ENCODE measurements around the gene SUB1. TPM values are rescaled to one million over a fixed set of nuclear protein-coding genes. Genes with fewer than 3 reads are reported as not detected.
A peak's percentile ranks its signal among the peaks of the same experiment; 100 is the strongest.
"Not testable (repeated sequence)": the region's sequence is repeated elsewhere in the genome, so short reads cannot be mapped to it uniquely, and the experiment has no call there.

Gene SUB1
- 100 to 1,000 TPM; 263 to 402 TPM for total RNA-seq

DNA sequence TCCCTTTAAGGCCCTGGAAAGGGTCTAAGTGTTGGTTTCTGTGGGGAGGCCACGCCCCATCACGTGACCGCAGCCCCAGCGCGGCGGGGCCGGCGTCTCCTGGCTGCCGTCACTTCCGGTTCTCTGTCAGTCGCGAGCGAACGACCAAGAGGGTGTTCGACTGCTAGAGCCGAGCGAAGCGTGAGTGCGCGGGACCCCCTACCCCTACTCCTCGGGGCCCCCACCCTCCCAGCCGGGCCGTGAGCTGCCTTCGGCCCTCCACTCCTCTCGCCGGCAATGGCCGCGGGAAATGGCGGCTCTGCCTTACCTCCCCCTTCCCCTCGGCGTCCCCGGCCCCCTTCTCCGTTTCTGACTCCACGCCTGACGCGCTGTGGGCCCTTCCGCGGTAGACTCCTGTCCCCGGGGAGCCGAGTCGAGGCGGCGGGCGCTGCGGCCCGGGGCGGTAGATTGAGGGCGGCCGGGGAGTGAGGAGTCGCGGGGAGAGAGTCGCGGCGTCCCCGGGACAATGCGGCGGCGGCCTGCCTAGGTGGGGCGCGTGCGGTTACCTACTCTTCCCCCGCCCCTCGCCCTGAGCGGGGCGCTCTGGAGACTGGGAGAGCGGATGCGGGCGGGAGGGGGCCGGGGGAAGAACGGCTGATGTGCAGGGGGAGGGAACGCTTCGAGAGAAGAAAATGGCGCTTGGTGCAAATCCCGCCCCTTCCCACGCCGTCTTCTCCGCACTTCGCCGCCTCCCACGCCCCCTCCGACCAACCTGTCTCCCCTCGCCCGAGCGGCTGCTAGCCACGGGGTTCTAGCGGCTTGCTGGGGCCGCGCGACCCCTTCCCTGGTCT lies at the start of gene SUB1:
TSS of gene SUB1 (plus strand) at position 112 of the 830 bp plus-strand sequence. CDS start 2,956 bp downstream, outside the sequence.
- ATAC-seq (replicated peaks): peak; percentile 75
- H3K27ac Mint-ChIP-seq: peak within 1 kb of the TSS; percentile 96
- peaks cover 58% of the 10 kb centered on the region for H3K36me3 Mint-ChIP-seq (ENCODE audit: low read depth)
- no peaks in the 10 kb centered on the region for H3K27me3 Mint-ChIP-seq
- H3K4me1 Mint-ChIP-seq: peaks cover 38% of the 10 kb centered on the region
- H3K4me3 Mint-ChIP-seq: peak within 1 kb of the TSS; percentile 89
- H3K9me3 Mint-ChIP-seq: no peaks in the 10 kb centered on the region

DNA sequence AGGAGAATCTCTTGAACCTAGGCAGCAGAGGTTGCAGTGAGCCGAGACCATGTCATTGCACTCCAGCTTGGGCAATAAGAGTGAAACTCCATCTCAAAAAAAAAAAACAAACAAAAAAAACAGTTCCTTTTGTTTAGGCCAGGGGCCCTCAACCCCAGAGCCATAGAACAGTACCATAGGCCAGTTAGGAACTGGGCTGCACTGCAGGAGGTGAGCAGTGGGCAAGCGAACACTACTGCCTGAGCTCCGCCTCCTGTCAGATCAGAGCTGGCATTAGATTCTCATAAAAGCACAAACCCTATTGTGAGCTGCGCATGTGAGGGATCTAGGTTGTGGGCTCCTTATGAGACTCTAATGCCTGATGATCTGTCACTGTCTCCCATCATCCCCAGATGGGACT lies 49.1 kb upstream of the SUB1 start:
- H3K27me3 Mint-ChIP-seq: no peaks in the 10 kb centered on the region
- no peak overlapping the region for H3K27ac Mint-ChIP-seq
- H3K4me1 Mint-ChIP-seq: peaks cover 53% of the 10 kb centered on the region
- peaks cover 33% of the 10 kb centered on the region for H3K36me3 Mint-ChIP-seq (ENCODE audit: low read depth)
- peak overlapping the region; percentile 50 for H3K4me3 Mint-ChIP-seq
- no peak for ATAC-seq (replicated peaks)
- no peaks in the 10 kb centered on the region for H3K9me3 Mint-ChIP-seq

DNA sequence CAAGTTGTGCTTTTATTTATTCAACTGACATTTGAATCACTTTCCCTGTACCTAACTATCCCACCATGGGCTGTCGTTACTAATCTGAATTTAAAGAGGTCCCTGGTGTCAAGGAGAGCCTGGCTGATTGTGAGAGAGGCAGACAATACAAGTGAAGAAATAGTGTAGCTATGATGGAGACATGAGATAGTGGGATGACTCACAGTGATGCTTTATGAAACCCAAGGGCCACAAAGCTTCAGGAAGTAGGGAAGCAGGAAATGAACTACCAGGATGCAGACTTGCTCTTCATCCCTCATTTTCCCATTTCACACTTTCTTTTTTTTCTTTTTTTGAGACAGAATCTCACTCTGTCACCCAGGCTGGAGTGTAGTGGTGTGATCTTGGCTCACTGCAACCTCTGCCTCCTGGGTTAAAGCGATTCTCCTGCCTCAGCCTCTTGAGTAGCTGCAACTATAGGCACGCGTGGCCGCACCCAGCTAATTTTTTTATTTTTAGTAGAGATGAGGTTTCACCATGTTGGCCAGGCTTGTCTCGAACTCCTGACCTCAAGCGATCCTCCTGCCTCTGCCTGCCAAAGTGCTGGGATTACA lies 47.8 kb upstream of the SUB1 start:
- not testable (repeated sequence) for H3K27me3 Mint-ChIP-seq, H3K9me3 Mint-ChIP-seq
- Mint-ChIP-seq H3K4me1 (peaks cover 54% of the 10 kb centered on the region), H3K36me3 (ENCODE audit: low read depth) (peaks cover 25% of the 10 kb centered on the region), H3K27ac (peak overlapping the region; percentile 94), H3K4me3 (peak overlapping the region; percentile 74)
- peak; percentile 82 for ATAC-seq (replicated peaks)

DNA sequence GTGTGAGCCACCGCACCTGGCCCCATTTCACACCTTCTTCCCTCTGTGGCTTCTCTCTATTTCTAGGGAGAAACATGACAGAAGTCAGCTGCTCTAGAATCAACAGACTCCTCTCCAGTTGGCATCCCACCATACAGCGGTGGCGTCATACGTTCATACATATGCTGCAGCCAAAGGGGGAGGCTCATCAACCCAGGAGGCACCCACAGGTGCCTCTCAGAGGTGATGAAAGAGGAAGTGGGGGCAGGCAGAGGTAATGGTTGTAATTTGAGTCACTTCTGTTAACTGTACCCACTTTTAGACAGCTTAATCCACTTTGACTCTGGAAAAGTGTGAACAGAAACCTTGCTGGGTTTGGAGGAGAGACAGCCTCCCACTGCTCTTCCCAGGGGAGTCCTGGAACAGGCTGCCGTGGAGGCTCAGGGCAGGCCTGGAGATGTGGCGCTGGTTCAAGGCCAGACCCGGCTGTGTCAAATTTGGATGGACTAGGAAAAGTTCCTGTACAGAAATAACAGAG lies 47.3 kb upstream of the SUB1 start:
- no peaks in the 10 kb centered on the region for H3K9me3 Mint-ChIP-seq
- H3K27ac Mint-ChIP-seq: peak overlapping the region; percentile 94
- peak overlapping the region; percentile 74 for H3K4me3 Mint-ChIP-seq
- H3K36me3 Mint-ChIP-seq (ENCODE audit: low read depth): peaks cover 25% of the 10 kb centered on the region
- H3K27me3 Mint-ChIP-seq: no peaks in the 10 kb centered on the region
- peak; percentile 79 for ATAC-seq (replicated peaks)
- peaks cover 55% of the 10 kb centered on the region for H3K4me1 Mint-ChIP-seq

DNA sequence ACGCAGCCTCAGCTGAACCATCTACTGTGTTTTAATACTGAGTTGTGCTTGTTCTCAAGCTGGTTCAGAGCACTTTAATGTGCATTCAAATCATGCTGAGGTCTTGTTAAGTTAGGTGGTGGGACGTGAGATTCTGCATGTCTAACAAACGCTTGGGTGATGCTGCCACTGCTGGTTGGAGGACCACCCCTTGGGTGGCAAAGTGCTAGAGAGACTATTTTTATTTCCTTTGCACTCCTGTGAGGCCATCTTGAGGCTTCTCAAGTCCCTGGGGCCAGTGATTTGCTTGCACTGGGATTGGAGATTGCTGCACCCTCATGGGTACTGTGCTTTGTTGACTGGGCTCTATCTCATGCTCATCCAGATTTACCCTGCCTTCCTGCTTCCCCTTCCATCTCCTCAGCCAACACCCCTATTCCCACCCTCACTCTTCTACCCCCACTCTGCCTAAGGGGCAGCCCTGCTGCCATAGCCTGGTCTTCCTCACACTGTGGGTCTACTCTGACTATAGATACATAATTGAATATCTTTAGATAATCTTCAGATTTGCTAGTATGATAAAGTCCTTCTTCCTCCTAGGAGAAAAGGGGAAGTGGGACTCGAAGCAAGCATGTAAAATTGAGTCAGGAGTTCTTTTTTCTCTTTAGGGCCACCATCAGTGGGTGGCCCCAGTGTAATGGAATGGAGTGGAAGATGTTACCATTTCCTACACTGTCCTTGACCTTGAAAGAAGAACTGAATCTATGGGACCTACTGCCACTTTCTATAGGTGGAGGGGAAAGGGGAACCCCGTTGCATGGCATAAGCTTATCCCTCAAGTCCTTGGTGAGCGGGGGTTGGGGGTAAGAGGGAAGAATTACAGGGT lies 45.1 kb upstream of the SUB1 start:
- peak overlapping the region; percentile 25 for H3K4me3 Mint-ChIP-seq
- ATAC-seq (replicated peaks): no peak
- H3K27me3 Mint-ChIP-seq: no peaks in the 10 kb centered on the region
- peak overlapping the region; percentile 88 for H3K27ac Mint-ChIP-seq
- peaks cover 25% of the 10 kb centered on the region for H3K36me3 Mint-ChIP-seq (ENCODE audit: low read depth)
- peaks cover 50% of the 10 kb centered on the region for H3K4me1 Mint-ChIP-seq
- H3K9me3 Mint-ChIP-seq: no peaks in the 10 kb centered on the region

DNA sequence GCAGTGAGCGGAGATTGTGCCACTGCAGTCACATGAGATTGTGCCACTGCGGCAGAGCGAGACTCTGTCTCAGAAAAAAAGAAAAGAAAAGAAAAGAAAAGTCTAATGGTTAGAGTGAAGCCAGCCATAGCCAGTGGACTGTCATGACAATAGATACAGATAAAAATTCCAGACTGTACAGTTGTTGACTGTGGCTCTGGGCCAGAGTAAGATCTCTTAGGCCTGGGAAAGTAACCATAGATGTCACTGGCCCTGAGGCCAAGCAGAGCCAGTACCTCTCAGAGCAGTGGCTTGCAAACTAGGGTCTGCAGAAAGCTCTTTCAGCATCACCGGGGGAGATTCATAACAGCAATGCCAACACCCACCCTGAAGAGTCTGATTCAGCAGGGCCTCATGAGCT lies 44.1 kb upstream of the SUB1 start:
- Mint-ChIP-seq H3K27ac (peak overlapping the region; percentile 88), H3K9me3 (no peaks in the 10 kb centered on the region), H3K27me3 (no peaks in the 10 kb centered on the region), H3K4me3 (peak overlapping the region; percentile 25), H3K4me1 (peaks cover 44% of the 10 kb centered on the region), H3K36me3 (ENCODE audit: low read depth) (peaks cover 22% of the 10 kb centered on the region)
- ATAC-seq (replicated peaks): no peak

DNA sequence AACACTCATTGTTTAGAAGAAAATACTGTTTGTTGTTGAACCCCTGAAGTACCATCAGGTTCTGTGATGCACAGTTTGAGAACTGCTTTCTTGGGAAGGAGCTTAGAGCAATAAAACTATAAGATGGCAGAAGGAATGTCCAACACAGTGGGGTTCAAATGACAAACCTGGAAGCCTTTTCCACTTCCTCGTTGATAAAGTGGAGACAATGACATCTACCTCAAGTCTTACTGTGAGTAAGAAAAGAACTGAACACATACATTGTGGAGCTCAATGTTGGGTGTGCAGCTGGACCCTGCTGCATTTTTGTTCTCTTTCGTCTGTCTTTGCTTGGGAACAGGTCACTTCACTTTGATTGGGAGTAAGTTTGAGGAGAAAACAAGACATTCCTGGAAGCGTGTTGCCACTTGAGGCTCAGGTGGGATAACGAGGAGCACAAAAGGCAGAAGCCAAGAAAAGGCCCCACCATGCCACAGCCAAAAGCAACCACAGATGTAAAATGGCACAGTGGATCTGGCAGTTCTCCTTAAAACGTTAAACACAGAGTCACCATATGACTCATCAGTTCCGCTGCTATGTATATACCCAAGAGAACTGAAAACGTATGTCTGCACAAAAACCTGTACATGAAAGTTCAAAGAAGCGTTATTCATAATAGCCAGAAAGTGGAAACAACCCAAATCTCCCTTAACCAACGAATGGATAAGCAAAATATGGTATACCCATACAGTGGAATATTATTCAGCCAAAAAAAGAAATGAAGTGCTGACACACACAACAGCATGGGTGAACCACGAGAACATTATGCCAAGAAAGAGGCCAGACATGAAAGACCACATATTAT lies 42.9 kb upstream of the SUB1 start:
- Mint-ChIP-seq H3K36me3 (ENCODE audit: low read depth) (peaks cover 19% of the 10 kb centered on the region), H3K4me3 (peak overlapping the region; percentile 49), H3K4me1 (peaks cover 35% of the 10 kb centered on the region), H3K27ac (peak overlapping the region; percentile 88), H3K9me3 (no peaks in the 10 kb centered on the region), H3K27me3 (no peaks in the 10 kb centered on the region)
- peak; percentile 86 for ATAC-seq (replicated peaks)

DNA sequence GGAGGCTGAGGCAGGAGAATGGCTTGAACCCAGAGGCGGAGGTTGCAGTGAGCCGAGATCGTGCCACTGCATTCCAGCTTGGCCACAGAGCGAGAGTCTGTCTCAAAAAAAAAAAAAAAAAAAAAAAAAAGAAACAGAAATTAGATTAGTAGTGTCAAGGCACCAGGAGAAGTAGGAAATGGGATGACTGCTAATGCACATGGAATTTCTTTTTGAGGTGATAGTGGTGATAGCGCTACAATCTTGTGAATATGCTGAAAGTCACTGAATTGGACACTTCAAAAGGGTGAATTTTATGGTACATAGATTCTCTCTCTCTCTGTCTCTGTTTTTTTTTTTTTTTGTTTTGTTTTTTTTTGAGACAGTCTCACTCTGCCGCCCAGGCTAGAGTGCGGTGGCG lies 42.1 kb upstream of the SUB1 start:
- Mint-ChIP-seq H3K27me3 (no peaks in the 10 kb centered on the region), H3K36me3 (ENCODE audit: low read depth) (peaks cover 10% of the 10 kb centered on the region), H3K27ac (peak overlapping the region; percentile 88), H3K4me3 (peak overlapping the region; percentile 49), H3K4me1 (peaks cover 27% of the 10 kb centered on the region), H3K9me3 (no peaks in the 10 kb centered on the region)
- no peak for ATAC-seq (replicated peaks)

DNA sequence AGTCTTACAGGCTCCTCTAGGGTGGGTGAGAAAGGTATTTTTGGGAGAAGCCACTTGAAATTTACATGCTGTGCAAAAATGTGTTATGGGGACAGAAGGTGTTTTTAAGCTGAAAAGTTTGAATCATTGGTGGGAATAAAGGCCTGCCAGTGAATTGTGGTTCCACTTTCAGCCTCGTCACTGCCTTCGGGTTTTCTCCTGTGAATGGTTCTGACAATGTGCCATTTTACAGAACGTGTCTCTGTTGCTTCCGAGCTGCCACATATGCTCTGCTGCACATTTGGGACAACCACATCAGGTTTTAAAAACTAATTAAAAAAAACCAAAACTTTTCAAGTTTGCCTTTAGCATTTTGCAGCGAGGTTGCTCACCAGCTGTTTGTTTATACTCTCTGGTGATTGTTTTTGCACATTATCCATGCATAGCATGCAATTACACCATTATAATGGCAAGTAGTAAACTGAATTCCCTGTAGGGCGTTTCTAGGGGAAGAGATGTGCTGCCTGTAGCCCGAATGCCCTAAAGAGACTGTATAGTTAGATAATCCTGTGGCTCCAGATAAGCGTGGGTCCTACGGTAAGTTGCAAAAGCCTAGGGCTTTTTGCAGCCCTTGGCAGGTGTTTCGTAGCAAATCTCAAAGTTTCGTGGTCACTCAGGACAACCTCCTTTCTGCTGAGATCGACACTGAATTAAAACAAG lies 40.1 kb upstream of the SUB1 start:
- Mint-ChIP-seq H3K36me3 (ENCODE audit: low read depth) (peaks cover 9% of the 10 kb centered on the region), H3K4me1 (peaks cover 19% of the 10 kb centered on the region), H3K27ac (no peak overlapping the region), H3K4me3 (no peak overlapping the region), H3K9me3 (no peaks in the 10 kb centered on the region), H3K27me3 (no peaks in the 10 kb centered on the region)
- no peak for ATAC-seq (replicated peaks)

DNA sequence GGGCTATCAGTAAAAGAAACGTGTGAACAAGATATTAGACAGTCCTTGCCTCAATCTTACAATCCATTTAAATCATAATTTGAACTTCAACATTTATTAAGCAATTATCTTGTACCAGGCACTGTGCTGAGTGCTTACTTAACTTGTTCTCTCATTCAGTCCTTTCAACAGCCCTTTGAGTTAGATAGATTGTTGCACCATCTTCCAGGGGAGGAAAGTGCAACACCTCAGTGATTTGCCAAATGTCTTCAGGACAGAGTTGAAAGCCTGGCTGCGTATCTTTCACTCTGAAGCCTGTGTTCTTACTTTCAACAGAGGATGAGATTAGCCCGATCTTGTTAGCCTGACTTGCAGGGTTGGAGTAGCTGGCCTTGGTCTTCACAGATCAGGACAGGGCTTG lies 34.2 kb upstream of the SUB1 start:
- Mint-ChIP-seq H3K36me3 (ENCODE audit: low read depth) (peaks cover 27% of the 10 kb centered on the region), H3K9me3 (no peaks in the 10 kb centered on the region), H3K27me3 (no peaks in the 10 kb centered on the region), H3K4me3 (no peak overlapping the region), H3K27ac (no peak overlapping the region), H3K4me1 (peaks cover 5% of the 10 kb centered on the region)
- no peak for ATAC-seq (replicated peaks)

DNA sequence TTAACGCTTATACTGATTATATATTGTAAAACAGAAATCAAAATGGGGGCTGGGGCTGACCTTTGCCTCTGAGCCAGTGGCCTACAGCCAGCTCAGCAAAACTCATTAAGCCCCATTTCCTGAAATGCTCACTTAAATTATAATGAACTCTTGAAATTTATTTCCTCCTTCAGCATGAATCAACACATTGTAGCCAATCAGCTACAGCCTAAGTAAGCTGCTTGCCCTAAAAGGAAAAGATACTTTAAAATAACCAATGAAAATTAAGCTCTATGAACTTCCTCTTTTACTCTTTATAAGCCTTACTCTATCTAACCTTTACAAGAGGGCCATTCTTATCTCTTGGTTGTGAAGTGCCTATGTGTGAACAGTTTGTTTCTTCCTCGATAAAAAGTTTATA lies 33.5 kb upstream of the SUB1 start:
- no peak for ATAC-seq (replicated peaks)
- H3K4me3 Mint-ChIP-seq: no peak overlapping the region
- no peaks in the 10 kb centered on the region for H3K27me3 Mint-ChIP-seq
- H3K27ac Mint-ChIP-seq: no peak overlapping the region
- H3K4me1 Mint-ChIP-seq: peaks cover 5% of the 10 kb centered on the region
- H3K36me3 Mint-ChIP-seq (ENCODE audit: low read depth): peaks cover 21% of the 10 kb centered on the region
- H3K9me3 Mint-ChIP-seq: no peaks in the 10 kb centered on the region

DNA sequence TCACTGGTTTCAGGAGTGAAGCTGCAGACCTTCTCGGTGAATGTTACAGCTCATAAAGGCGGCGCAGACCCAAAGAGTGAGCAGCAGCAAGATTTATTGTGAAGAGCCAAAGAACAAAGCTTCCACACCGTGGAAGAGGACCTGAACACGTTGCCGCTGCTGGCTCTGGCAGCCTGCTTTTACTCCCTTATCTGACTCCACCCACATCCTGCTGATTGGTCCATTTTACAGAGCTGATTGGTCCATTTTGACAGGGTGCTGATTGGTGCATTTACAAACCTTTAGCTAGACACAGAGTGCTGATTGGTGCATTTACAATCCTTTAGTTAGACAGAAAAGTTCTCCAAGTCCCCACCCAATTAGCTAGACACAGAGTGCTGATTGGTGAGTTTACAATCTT lies 32.9 kb upstream of the SUB1 start:
- not testable (repeated sequence) for H3K4me3 Mint-ChIP-seq; H3K4me1 Mint-ChIP-seq; H3K27me3 Mint-ChIP-seq; ATAC-seq (replicated peaks); H3K27ac Mint-ChIP-seq; H3K9me3 Mint-ChIP-seq
- H3K36me3 Mint-ChIP-seq (ENCODE audit: low read depth): peaks cover 21% of the 10 kb centered on the region

DNA sequence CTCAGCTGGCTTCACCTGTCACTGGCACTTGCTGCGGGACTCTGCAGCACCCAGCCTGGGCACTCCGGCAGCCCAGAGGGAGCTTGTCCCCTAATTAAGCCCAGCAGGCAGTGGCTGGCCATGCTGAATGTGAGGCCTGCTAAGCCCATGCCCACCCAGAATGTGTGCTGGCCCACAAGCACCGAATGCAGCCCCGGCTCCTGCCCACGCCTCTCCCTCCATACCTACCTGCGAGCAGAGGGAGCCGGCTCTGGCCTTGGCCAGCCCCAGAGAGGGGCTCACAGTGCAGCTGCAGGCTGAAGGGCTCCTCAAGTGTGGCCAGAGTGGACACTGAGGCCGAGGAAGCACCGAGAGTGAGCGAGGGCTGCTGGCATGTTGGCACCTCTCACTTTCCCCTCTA lies 32.4 kb upstream of the SUB1 start:
- Mint-ChIP-seq H3K9me3 (no peaks in the 10 kb centered on the region), H3K4me1 (peaks cover 5% of the 10 kb centered on the region), H3K4me3 (no peak overlapping the region), H3K36me3 (ENCODE audit: low read depth) (peaks cover 21% of the 10 kb centered on the region), H3K27ac (no peak overlapping the region), H3K27me3 (no peaks in the 10 kb centered on the region)
- ATAC-seq (replicated peaks): no peak

All from activated T-helper 17 cell treated with anti-CD3 and anti-CD28 coated beads, Interleukin-2, amount 50 U/mL, for 72 hours (primary cell).